OCI-LY3 (cell line): ENCODE measurements around the gene ADD3.

ENCODE experiments used
- H2AFZ ChIP-seq: fragments of 200-600, 300-600 bp; shearing (Covaris generic); 2 replicates; pipeline ENCODE4 v1.6.0; 2014; ENCODE audit warnings: antibody characterized with exemption, low read depth, low read length
- H3K27ac ChIP-seq: fragments of 200-600, 300-600 bp; sonication (generic); 2 replicates; pipeline ENCODE4 v1.5.1; 2014; ENCODE audit warnings: mild to moderate bottlenecking, low read length, moderate library complexity, mixed read lengths
- H3K27me3 ChIP-seq: fragments of 200-600, 300-600 bp; sonication (generic); 2 replicates; pipeline ENCODE4 v1.6.1; 2014; ENCODE audit warnings: low read depth, low read length, mixed read lengths
- H3K36me3 ChIP-seq: fragments of 200-600, 300-600 bp; sonication (generic); replicated peaks from 2 replicates; pipeline ENCODE3; 2014; ENCODE audit warnings: low read depth, low read length, mixed read lengths
- H3K4me1 ChIP-seq: fragments of 300-600, 200-600 bp; sonication (generic); 2 replicates; pipeline ENCODE4 v1.6.1; 2014; ENCODE audit warnings: low read length, mixed read lengths
- H3K4me2 ChIP-seq: fragments of 200-600, 300-600 bp; sonication (generic); 2 replicates; pipeline ENCODE4 v1.6.1; 2014; ENCODE audit warnings: low read length, mixed read lengths
- H3K4me3 ChIP-seq: fragments of 300-600, 200-600 bp; sonication (generic); 2 replicates; pipeline ENCODE4 v1.5.1; 2014; ENCODE audit warnings: antibody characterized with exemption, mild to moderate bottlenecking, low read length, moderate library complexity
- H3K79me2 ChIP-seq: fragments of 300-600, 200-600 bp; shearing (Covaris generic); 2 replicates; pipeline ENCODE4 v1.6.1; 2014; ENCODE audit warnings: mild to moderate bottlenecking, low read length, mixed read lengths
- H3K9ac ChIP-seq: fragments of 300-600, 200-600 bp; shearing (Covaris generic); 2 replicates; pipeline ENCODE4 v1.6.0; 2014; ENCODE audit warnings: mild to moderate bottlenecking, low read length, moderate library complexity
- H3K9me3 ChIP-seq: fragments of 200-600, 300-600 bp; shearing (Covaris generic); 2 replicates; pipeline ENCODE4 v1.6.1; 2014; ENCODE audit warnings: low read length, mixed read lengths; ENCODE audit not compliant: insufficient read depth
- H4K20me1 ChIP-seq: fragments of 200-600, 300-600 bp; sonication (generic); 2 replicates; pipeline ENCODE4 v1.6.1; 2016; ENCODE audit warnings: low read length, mixed read lengths; ENCODE audit not compliant: insufficient read depth
- EZH2phosphoT487 ChIP-seq: fragments of 200-600 bp; shearing (Covaris generic); IDR thresholded peaks from 2 replicates; pipeline ENCODE4 v1.6.1; 2018; ENCODE audit warnings: antibody characterized with exemption, mixed run types, low read depth
- TF ChIP-seq, protein P1 (sequence below): fragments of 200-600, 300-600 bp; sonication (generic); IDR thresholded peaks from 2 replicates; pipeline ENCODE4 v1.5.1; 2014; ENCODE audit warnings: antibody characterized with exemption, low read length, low read depth

Gene ADD3

DNA sequence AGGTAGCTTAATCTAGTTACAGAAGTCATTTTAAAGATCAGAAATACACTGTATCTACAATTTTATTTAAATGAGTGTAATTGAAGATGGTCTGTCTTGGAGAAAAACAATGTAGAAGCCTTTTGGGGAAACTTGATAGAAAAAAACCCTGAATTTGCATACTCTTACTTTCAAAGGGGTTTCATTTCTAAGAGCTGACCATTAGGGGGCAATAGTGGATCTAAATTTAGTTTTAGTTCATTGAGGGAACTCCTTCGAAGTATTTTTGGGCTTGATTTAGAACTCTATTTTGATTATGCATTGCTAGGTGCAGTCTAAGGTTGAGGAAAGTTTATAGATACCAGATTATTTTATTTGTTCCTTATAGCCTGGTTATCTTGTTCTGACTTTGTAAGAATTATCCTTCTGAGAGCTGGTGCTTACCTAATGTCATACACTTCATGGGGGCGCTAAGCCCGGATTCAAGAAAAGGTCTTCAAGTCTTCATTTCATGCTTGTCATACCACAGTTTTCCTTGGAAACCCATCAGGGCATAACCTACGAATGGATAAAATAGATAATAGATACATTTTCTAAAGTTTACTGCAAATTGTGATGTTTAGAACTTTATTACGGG lies 130.5 kb downstream of the ADD3 start:
- Histone ChIP-seq H3K4me3 (no peak overlapping the region), H3K4me2 (peak overlapping the region; percentile 29), H2AFZ (no peak overlapping the region), H3K4me1 (peaks cover 23% of the 10 kb centered on the region), H3K27ac (no peak overlapping the region), H3K36me3 (no peaks in the 10 kb centered on the region), H3K27me3 (0 out of 2 replicates have a peak, but pooled peaks cover 2% of the 10 kb centered on the region), H4K20me1 (no peaks in the 10 kb centered on the region), H3K79me2 (no peaks in the 10 kb centered on the region), H3K9ac (no peak overlapping the region), H3K9me3 (no peaks in the 10 kb centered on the region)
- no peak for TF ChIP-seq EZH2phosphoT487
- TF ChIP-seq, protein P1, sequence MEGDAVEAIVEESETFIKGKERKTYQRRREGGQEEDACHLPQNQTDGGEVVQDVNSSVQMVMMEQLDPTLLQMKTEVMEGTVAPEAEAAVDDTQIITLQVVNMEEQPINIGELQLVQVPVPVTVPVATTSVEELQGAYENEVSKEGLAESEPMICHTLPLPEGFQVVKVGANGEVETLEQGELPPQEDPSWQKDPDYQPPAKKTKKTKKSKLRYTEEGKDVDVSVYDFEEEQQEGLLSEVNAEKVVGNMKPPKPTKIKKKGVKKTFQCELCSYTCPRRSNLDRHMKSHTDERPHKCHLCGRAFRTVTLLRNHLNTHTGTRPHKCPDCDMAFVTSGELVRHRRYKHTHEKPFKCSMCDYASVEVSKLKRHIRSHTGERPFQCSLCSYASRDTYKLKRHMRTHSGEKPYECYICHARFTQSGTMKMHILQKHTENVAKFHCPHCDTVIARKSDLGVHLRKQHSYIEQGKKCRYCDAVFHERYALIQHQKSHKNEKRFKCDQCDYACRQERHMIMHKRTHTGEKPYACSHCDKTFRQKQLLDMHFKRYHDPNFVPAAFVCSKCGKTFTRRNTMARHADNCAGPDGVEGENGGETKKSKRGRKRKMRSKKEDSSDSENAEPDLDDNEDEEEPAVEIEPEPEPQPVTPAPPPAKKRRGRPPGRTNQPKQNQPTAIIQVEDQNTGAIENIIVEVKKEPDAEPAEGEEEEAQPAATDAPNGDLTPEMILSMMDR = peak; percentile 66

DNA sequence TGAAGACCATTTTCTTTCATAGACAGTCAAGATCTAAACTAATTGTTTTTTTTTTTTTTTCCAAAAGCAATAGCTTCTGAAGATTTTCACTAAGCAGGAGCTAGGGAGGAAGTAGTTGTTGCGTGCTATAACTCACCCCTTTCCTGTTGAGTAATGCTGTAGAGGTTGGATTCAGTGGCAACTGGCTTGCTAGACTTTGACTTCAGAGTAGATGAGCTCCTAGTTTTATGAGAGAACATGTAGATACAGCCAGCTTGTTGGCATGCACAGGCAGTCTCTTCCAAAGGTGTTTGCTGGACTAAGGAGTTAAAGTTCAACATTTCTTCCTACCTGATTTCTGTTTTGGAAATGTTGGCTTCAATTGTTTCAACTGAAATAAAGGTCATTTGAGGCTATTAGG lies 133.4 kb downstream of the ADD3 start:
- TF ChIP-seq, protein P1 = no peak
- no peak for TF ChIP-seq EZH2phosphoT487
- Histone ChIP-seq H3K4me3 (no peak overlapping the region), H3K4me2 (no peak overlapping the region)

DNA sequence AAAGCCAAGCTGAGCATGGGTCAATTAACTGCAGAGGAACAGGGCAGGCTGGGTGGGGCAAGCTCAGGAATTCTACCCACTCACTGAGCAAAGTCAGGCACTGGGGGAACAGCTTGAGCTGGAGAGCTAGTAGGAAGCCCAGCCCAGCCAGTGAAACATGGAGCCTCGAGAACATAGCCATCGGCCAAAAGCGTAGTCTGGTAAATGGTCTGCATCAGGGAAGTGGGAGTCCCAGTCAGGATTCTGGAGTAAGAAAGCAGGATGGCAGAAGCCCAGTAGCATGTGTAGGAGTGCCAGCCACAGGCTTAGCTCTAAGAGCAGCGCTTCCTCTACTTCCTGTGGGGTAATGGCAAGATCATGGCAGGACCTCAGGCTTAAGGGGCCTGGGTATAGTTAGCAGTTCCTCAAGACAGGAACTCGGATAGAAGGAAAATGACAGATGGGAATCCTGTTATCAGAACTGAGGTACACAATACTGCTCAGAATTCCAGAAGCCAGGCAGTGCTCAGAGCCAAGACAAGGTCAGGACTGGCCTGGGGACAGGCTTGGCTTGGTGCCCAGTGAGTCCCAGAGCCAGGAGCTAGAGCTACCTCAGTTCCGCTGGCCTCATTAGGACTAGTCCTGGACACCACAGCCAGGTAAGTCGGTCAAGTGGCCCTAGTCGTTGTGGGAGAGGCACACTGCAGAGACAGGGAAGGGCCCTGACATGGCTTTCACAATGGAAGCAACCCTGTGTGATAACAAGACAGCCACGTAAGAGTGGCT lies 134.3 kb downstream of the ADD3 start:
- Histone ChIP-seq H3K4me1 (peaks cover 14% of the 10 kb centered on the region), H3K4me3 (no peak overlapping the region), H3K4me2 (no peak overlapping the region), H3K79me2 (no peaks in the 10 kb centered on the region), H4K20me1 (no peaks in the 10 kb centered on the region), H3K9me3 (no peaks in the 10 kb centered on the region), H3K36me3 (no peaks in the 10 kb centered on the region), H3K27me3 (peaks cover 30% of the 10 kb centered on the region), H3K9ac (no peak overlapping the region), H2AFZ (no peak overlapping the region), H3K27ac (no peak overlapping the region)
- no peak for TF ChIP-seq EZH2phosphoT487
- TF ChIP-seq, protein P1 = no peak

More for the DNA sequence above, 133.4 kb downstream of the ADD3 start:
- Histone ChIP-seq H3K27ac (no peak overlapping the region), H3K79me2 (no peaks in the 10 kb centered on the region), H3K9me3 (no peaks in the 10 kb centered on the region), H3K27me3 (peaks cover 24% of the 10 kb centered on the region), H3K9ac (no peak overlapping the region), H4K20me1 (no peaks in the 10 kb centered on the region), H3K4me1 (peaks cover 14% of the 10 kb centered on the region), H3K36me3 (no peaks in the 10 kb centered on the region), H2AFZ (no peak overlapping the region)

DNA sequence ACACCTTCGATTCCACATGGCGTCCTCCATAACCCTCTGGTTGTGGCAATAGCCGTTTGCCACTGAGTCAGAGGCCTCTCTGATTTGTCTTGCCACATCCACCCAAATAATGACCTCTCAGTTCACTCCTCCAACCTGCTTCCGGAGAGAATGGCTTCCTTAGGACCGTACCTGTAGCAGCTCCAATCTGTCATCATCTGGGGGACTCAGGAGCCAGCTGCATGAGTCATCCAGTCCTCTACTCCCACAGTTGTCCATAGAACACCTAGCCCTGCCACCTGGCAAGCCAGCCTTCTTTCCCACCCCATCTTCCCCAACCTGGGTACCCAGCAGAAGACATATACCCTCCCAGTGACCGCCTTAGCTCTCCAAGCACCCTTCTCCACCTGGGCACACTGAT lies 135.2 kb downstream of the ADD3 start:
- Histone ChIP-seq H3K9ac (no peak overlapping the region), H4K20me1 (no peaks in the 10 kb centered on the region), H3K79me2 (no peaks in the 10 kb centered on the region), H3K27me3 (peaks cover 34% of the 10 kb centered on the region), H3K4me3 (no peak overlapping the region), H3K9me3 (no peaks in the 10 kb centered on the region), H3K36me3 (no peaks in the 10 kb centered on the region), H3K4me2 (no peak overlapping the region), H3K27ac (no peak overlapping the region), H3K4me1 (peaks cover 5% of the 10 kb centered on the region), H2AFZ (no peak overlapping the region)
- no peak for TF ChIP-seq EZH2phosphoT487
- TF ChIP-seq, protein P1 = no peak
